RWPE2 (cell line): ENCODE results near the gene SPOCK2.

Experiments
- ATAC-seq: fragments of 200-7000 bp; cut with Tn5 transposase; 3 replicates; pipeline ENCODE4 v1.9.1; 2021; ENCODE audit warnings: low read depth
- DNase-seq: peaks from one replicate; pipeline ENCODE4 v3.0.0-alpha.2; 2020; ENCODE audit warnings: low spot score
- H3K27ac ChIP-seq: fragments of 450-650 bp; 2 replicates; pipeline ENCODE4 v1.5.1; 2017; ENCODE audit warnings: mild to moderate bottlenecking; ENCODE audit not compliant: poor library complexity, severe bottlenecking
- H3K27me3 ChIP-seq: fragments of 250-450 bp; sonication (Bioruptor Pico); 2 replicates; pipeline ENCODE4 v1.5.1; 2021; ENCODE audit warnings: mild to moderate bottlenecking, moderate library complexity; ENCODE audit not compliant: insufficient read depth, poor library complexity, severe bottlenecking
- H3K36me3 ChIP-seq: fragments of 250-450 bp; sonication (Bioruptor Pico); 2 replicates; pipeline ENCODE4 v1.5.1; 2020; ENCODE audit warnings: low read depth, mild to moderate bottlenecking, moderate library complexity
- H3K4me1 ChIP-seq: fragments of 250-450 bp; sonication (Bioruptor Pico); 2 replicates; pipeline ENCODE4 v1.5.1; 2021; ENCODE audit warnings: mild to moderate bottlenecking, moderate library complexity; ENCODE audit not compliant: insufficient read depth, poor library complexity, severe bottlenecking
- H3K4me3 ChIP-seq: fragments of 250-450 bp; sonication (Bioruptor Pico); 2 replicates; pipeline ENCODE4 v1.5.1; 2021; ENCODE audit warnings: mild to moderate bottlenecking, moderate library complexity; ENCODE audit not compliant: severe bottlenecking
- H3K9me3 ChIP-seq: fragments of 250-450 bp; sonication (Bioruptor Pico); 2 replicates; pipeline ENCODE4 v1.5.1; 2021; ENCODE audit warnings: mild to moderate bottlenecking, moderate library complexity; ENCODE audit not compliant: severe bottlenecking
- TF ChIP-seq, protein P1 (sequence below): fragments of 450-650 bp; IDR thresholded peaks from one replicate; pipeline ENCODE4 v1.5.1; 2017; ENCODE audit warnings: mild to moderate bottlenecking, moderate library complexity; ENCODE audit not compliant: poor library complexity, severe bottlenecking

The SPOCK2 gene

DNA sequence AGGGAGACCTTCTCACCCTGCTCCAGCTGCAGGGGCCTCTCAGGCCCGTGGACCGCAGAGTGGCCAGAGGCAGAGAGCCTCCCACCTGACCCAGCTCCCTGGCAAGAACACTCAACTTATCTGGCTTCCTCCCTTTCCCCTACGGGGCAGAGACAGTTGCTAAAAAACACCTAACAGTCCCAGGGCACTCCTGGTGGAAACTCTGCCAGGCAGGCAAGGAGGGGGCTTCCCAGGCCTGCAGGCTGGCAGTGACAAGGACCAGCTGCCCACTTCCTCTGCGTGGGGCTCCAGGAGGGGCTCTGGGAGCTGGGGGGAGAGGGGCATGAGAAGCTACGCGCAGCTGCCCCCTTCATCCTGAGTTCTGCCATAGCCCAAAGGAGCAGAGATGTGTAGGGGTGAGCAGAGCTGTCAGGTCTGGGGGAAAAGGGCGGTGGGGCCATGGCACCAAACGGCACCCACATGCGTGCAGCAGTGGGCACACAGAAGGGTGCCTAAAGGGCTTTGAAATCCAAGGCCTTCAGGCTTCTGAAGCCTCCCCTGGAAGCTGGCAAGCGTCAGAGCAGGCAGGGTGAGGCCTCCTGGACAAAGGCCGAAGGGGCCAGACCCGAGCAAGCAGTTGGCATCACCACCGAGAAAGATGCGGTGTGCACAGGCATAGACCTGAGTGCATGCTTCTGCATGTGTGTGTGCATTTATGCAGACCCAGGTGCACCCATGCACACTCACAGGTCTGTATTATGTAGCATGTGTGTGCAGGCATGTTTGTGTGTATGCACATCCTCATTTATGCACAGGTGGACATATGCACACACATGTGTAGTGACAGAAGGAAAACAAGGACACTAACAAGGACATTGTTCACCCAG is 14.4 kb downstream of the SPOCK2 start:
- Histone ChIP-seq H3K36me3 (no peaks in the 10 kb centered on the region), H3K27ac (no peak overlapping the region), H3K27me3 (no peaks in the 10 kb centered on the region), H3K4me3 (no peak overlapping the region), H3K4me1 (no peaks in the 10 kb centered on the region), H3K9me3 (no peaks in the 10 kb centered on the region)
- ATAC-seq (no peak; the same call in 2 of the 3 replicates), DNase-seq (no peak)
- TF ChIP-seq, protein P1, sequence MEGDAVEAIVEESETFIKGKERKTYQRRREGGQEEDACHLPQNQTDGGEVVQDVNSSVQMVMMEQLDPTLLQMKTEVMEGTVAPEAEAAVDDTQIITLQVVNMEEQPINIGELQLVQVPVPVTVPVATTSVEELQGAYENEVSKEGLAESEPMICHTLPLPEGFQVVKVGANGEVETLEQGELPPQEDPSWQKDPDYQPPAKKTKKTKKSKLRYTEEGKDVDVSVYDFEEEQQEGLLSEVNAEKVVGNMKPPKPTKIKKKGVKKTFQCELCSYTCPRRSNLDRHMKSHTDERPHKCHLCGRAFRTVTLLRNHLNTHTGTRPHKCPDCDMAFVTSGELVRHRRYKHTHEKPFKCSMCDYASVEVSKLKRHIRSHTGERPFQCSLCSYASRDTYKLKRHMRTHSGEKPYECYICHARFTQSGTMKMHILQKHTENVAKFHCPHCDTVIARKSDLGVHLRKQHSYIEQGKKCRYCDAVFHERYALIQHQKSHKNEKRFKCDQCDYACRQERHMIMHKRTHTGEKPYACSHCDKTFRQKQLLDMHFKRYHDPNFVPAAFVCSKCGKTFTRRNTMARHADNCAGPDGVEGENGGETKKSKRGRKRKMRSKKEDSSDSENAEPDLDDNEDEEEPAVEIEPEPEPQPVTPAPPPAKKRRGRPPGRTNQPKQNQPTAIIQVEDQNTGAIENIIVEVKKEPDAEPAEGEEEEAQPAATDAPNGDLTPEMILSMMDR: no peak

DNA sequence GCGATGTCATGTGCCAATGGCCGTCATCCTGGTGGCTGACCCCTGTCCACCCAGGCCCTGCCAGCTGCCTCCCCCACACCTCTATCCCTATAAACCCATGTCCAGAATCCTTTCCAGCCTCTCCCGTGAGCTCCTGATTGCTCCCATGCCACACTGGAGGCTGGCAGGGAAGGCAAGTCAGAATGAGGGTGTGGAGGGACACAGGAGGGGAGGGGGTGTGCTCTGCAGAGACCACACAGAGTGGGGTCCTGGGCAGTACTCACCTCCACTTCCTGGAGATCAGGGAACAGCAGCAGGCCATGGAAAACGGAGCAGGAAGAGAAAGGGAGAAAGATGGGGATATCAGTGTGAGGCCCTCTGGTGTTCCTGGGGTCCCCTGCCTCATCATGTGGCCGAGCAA is 15.7 kb downstream of the SPOCK2 start:
- no peaks in the 10 kb centered on the region for H3K27me3 ChIP-seq
- H3K4me1 ChIP-seq: no peaks in the 10 kb centered on the region
- no peaks in the 10 kb centered on the region for H3K9me3 ChIP-seq
- H3K27ac ChIP-seq: no peak overlapping the region
- TF ChIP-seq, protein P1: no peak
- ATAC-seq (no peak), DNase-seq (no peak)
- H3K4me3 ChIP-seq: no peak overlapping the region
- no peaks in the 10 kb centered on the region for H3K36me3 ChIP-seq

DNA sequence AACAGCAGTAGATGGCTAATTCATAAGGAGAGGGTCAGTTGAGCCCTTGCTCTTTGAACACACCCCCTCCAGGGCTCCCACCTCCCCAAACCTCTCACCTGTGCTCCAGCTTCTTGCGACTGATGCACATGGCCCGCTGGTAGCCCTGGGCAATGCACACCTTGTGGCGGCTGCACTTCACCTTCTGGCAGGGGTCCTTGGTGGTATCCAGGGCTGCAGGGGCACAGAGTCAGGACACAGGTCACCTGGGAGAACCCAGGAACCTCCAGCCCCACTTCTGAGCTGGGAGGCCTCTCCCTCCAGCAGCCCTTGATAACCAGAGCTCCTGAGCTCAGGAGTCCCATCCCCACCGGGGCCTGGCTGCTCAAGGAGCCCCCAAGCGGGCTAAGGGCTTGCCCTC is 16.3 kb downstream of the SPOCK2 start:
- TF ChIP-seq, protein P1: no peak
- Histone ChIP-seq H3K4me1 (no peaks in the 10 kb centered on the region), H3K27me3 (no peaks in the 10 kb centered on the region), H3K36me3 (no peaks in the 10 kb centered on the region), H3K9me3 (no peaks in the 10 kb centered on the region), H3K27ac (no peak overlapping the region), H3K4me3 (no peak overlapping the region)
- DNase-seq: no peak
- no peak for ATAC-seq

DNA sequence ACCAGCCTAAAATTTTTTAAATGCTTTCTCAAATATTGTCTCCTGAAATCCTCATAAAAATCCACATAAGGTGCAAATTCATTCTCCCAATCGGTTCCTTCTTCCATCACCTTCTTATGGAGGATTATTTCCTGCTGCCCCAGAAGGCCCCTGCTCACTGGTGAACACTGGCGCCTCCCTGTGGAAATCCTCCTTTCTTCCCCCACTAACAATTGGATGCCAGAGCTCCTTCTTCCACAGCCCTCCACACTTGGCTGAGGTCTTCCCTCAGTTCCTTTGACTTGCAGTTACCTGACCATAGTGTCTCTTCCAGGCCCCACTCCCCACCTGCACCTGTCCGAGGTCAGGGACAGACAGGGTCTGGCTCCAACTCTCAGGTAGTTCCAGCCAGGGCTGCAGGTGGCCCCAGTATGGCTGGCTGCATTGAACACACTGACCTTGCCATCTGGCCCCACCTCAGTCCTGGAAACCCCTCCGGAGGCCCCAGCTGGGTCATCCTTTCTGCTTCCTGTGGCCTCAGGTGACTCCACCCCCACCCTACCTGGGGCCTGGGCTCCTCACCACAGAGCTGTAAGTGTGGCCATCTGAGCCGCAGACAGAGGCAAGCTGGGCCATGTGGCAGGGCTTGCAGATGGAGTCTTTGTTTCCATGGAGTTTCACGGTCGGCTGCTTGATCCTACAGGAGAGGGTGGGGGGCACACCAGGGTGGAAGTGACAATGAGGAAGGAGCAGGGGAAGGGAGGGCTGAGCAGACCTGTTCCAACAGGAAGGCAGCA is 18.4 kb downstream of the SPOCK2 start:
- Histone ChIP-seq H3K27ac (no peak overlapping the region), H3K4me1 (no peaks in the 10 kb centered on the region), H3K27me3 (no peaks in the 10 kb centered on the region), H3K4me3 (no peak overlapping the region), H3K9me3 (no peaks in the 10 kb centered on the region), H3K36me3 (no peaks in the 10 kb centered on the region)
- TF ChIP-seq, protein P1: no peak
- DNase-seq (no peak), ATAC-seq (no peak)
